ENCODE data around the gene TRAPPC8. TPM values are rescaled to one million over a fixed set of nuclear protein-coding genes. Genes with fewer than 3 reads are reported as not detected.
"Not testable (repeated sequence)": the region's sequence is repeated elsewhere in the genome, so short reads cannot be mapped to it uniquely, and the experiment has no call there.

TRAPPC8 gene
- total RNA-seq, 1 donor from 2014 or later, result 29.6 TPM

DNA sequence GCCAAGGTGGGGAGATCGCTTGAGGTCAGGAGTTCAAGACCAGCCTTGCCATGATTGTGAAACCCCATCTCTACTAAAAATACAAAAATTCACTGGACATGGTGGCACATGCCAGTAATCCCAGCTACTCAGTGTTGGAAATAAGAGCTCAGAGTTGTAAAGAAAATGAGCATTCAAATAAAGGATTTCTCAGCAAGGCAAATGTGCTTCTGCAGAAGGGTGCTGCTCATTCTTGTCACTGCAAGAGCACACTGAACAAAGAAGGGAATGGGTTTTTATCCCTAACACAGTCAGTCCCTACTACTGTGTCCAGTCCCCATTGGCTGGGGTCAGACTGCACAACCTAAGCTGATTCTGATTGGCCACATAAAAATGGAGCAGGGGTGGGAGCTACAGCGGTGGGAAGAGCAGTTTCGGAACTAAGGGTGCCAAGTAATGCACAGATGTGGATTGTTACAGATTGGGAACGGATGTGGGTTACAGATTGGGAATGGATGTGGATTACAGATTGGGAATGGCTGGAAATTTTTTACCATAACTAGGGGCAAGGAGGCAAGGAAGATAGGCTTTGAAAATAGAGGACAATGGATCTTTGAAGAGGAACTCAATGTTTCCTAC is 31.1 kb upstream of the TRAPPC8 start:
- peaks cover 12% of the 10 kb centered on the region for H3K9me3 Mint-ChIP-seq (ENCODE audit: low read depth)
- no peak for DNase-seq (ENCODE audit: low spot score)
- H3K27ac Mint-ChIP-seq (ENCODE audit: unreplicated experiment), result no peak overlapping the region
- H3K27me3 Mint-ChIP-seq (ENCODE audit: low read depth), result peaks cover 5% of the 10 kb centered on the region
- H3K4me3 Mint-ChIP-seq (ENCODE audit: unreplicated experiment), result no peak overlapping the region
- H3K4me1 Mint-ChIP-seq (ENCODE audit: low read depth), result no peaks in the 10 kb centered on the region
- no peaks in the 10 kb centered on the region for H3K36me3 Mint-ChIP-seq (ENCODE audit: low read depth)
- TF ChIP-seq, protein P1, sequence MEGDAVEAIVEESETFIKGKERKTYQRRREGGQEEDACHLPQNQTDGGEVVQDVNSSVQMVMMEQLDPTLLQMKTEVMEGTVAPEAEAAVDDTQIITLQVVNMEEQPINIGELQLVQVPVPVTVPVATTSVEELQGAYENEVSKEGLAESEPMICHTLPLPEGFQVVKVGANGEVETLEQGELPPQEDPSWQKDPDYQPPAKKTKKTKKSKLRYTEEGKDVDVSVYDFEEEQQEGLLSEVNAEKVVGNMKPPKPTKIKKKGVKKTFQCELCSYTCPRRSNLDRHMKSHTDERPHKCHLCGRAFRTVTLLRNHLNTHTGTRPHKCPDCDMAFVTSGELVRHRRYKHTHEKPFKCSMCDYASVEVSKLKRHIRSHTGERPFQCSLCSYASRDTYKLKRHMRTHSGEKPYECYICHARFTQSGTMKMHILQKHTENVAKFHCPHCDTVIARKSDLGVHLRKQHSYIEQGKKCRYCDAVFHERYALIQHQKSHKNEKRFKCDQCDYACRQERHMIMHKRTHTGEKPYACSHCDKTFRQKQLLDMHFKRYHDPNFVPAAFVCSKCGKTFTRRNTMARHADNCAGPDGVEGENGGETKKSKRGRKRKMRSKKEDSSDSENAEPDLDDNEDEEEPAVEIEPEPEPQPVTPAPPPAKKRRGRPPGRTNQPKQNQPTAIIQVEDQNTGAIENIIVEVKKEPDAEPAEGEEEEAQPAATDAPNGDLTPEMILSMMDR (IDR thresholded peaks at IDR 0.05), result no peak

DNA sequence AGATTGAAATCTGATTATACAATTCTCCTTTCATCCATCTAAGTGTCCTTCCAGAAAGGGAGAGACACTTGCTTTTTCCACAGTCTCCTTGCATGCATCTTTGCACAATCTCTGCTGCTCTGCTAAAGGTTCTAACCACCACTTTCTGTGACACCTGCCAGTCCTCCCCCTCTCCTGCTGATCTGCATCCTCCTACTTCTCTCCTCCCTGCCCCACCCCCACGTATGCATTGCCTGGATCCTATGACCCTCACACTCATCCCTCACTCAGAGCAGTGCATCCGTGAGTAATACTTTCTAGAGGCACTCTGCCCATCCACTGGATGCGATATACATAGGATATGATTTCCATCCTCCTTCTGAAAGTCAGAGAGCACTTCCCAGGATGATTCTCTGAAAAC is 27.7 kb upstream of the TRAPPC8 start:
- H3K27me3 Mint-ChIP-seq (ENCODE audit: low read depth), result peaks cover 4% of the 10 kb centered on the region
- H3K9me3 Mint-ChIP-seq (ENCODE audit: low read depth), result peaks cover 8% of the 10 kb centered on the region
- H3K4me3 Mint-ChIP-seq (ENCODE audit: unreplicated experiment), result no peak overlapping the region
- H3K27ac Mint-ChIP-seq (ENCODE audit: unreplicated experiment), result no peak overlapping the region
- DNase-seq (ENCODE audit: low spot score), result no peak
- H3K36me3 Mint-ChIP-seq (ENCODE audit: low read depth), result no peaks in the 10 kb centered on the region
- no peaks in the 10 kb centered on the region for H3K4me1 Mint-ChIP-seq (ENCODE audit: low read depth)
- TF ChIP-seq, protein P1 (IDR thresholded peaks at IDR 0.05), result no peak

- no peak overlapping the region for H3K27ac Mint-ChIP-seq (ENCODE audit: unreplicated experiment)
- H3K9me3 Mint-ChIP-seq (ENCODE audit: low read depth), result no peaks in the 10 kb centered on the region
- peaks cover 2% of the 10 kb centered on the region for H3K27me3 Mint-ChIP-seq (ENCODE audit: low read depth)
- DNase-seq (ENCODE audit: low spot score), result no peak
- H3K4me3 Mint-ChIP-seq (ENCODE audit: unreplicated experiment), result no peak overlapping the region
- H3K36me3 Mint-ChIP-seq (ENCODE audit: low read depth), result no peaks in the 10 kb centered on the region
- no peaks in the 10 kb centered on the region for H3K4me1 Mint-ChIP-seq (ENCODE audit: low read depth)
- TF ChIP-seq, protein P1 (IDR thresholded peaks at IDR 0.05), result no peak
Measured at GRCh38 chr18:31965316-31965970, 22.5 kb upstream of the TRAPPC8 start.

DNA sequence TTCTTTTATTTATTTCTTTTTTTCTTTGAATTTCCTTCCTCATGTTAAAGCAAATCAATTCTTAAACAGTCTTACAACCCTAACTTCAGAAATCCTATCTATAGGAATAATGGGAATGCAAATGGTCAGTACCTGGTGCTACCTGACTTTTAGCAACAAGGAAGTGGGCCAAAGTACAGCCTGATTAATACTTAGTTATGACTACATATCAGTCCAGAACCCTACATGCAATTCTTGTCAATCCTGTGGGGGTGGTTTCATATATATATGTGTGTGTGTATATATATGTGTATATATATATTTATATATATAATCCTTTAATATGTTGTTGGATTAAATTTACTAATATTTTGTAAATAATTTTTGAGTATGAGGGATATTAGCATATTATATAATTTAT is 14.8 kb upstream of the TRAPPC8 start:
- Mint-ChIP-seq H3K9me3 (ENCODE audit: low read depth) (no peaks in the 10 kb centered on the region), H3K27me3 (ENCODE audit: low read depth) (no peaks in the 10 kb centered on the region), H3K36me3 (ENCODE audit: low read depth) (no peaks in the 10 kb centered on the region), H3K4me3 (ENCODE audit: unreplicated experiment) (no peak overlapping the region), H3K4me1 (ENCODE audit: low read depth) (no peaks in the 10 kb centered on the region), H3K27ac (ENCODE audit: unreplicated experiment) (no peak overlapping the region)
- no peak for DNase-seq (ENCODE audit: low spot score)
- TF ChIP-seq, protein P1 (IDR thresholded peaks at IDR 0.05), result no peak

DNA sequence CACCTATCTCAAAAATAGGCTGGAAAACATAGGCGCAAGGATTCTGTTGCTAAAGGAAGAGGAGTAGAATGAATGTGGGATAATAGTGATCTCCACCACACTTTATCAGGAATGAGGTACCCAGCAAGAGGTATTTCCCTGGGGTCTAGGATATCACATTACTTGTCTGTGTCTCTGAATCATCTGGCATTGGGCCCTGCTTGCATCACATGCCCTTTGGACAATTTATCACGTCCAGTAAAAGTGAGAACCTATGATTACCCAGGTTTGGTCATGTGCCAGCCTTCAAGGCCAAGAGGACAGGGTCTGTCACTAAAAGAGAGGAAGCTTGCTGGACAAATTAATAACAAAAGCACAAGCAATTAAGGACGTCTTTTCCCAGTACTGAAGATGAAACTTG is 11.4 kb upstream of the TRAPPC8 start:
- H3K36me3 Mint-ChIP-seq (ENCODE audit: low read depth), result no peaks in the 10 kb centered on the region
- DNase-seq (ENCODE audit: low spot score), result no peak
- no peak overlapping the region for H3K27ac Mint-ChIP-seq (ENCODE audit: unreplicated experiment)
- no peaks in the 10 kb centered on the region for H3K9me3 Mint-ChIP-seq (ENCODE audit: low read depth)
- no peaks in the 10 kb centered on the region for H3K4me1 Mint-ChIP-seq (ENCODE audit: low read depth)
- TF ChIP-seq, protein P1 (IDR thresholded peaks at IDR 0.05), result no peak
- no peak overlapping the region for H3K4me3 Mint-ChIP-seq (ENCODE audit: unreplicated experiment)
- no peaks in the 10 kb centered on the region for H3K27me3 Mint-ChIP-seq (ENCODE audit: low read depth)

- not testable (repeated sequence) for H3K36me3 Mint-ChIP-seq (ENCODE audit: low read depth); H3K27ac Mint-ChIP-seq (ENCODE audit: unreplicated experiment); H3K9me3 Mint-ChIP-seq (ENCODE audit: low read depth); DNase-seq (ENCODE audit: low spot score); H3K4me1 Mint-ChIP-seq (ENCODE audit: low read depth); H3K27me3 Mint-ChIP-seq (ENCODE audit: low read depth); H3K4me3 Mint-ChIP-seq (ENCODE audit: unreplicated experiment)
Measured at GRCh38 chr18:31953699-31954098, 10.8 kb upstream of the TRAPPC8 start.

All from chondrocyte (in vitro differentiated cells).